ENCODE data around the gene ARHGEF33.
A peak's percentile ranks its signal among the peaks of the same experiment; 100 is the strongest.

Gene ARHGEF33

GRCh38 chr2:39018638-39019037, 129.0 kb downstream of the ARHGEF33 start:
- Histone ChIP-seq H3K36me3 (ENCODE audit: low read depth) (peaks cover 43% of the 10 kb centered on the region), H3K27ac (ENCODE audit: poor library complexity, severe bottlenecking) (no peak overlapping the region), H3K27me3 (ENCODE audit: insufficient read depth, poor library complexity, severe bottlenecking) (no peaks in the 10 kb centered on the region), H3K9me3 (ENCODE audit: severe bottlenecking) (peaks cover 3% of the 10 kb centered on the region), H3K4me1 (ENCODE audit: insufficient read depth, poor library complexity, severe bottlenecking) (no peaks in the 10 kb centered on the region), H3K4me3 (ENCODE audit: severe bottlenecking) (no peak overlapping the region)
- no peak for ATAC-seq (ENCODE audit: low read depth)
- DNase-seq (ENCODE audit: low spot score): no peak
- TF ChIP-seq CTCF (IDR thresholded peaks at IDR 0.05; ENCODE audit: poor library complexity, severe bottlenecking): no peak

GRCh38 chr2:39020383-39020782, 130.7 kb downstream of the ARHGEF33 start:
- Histone ChIP-seq H3K27me3 (ENCODE audit: insufficient read depth, poor library complexity, severe bottlenecking) (no peaks in the 10 kb centered on the region), H3K9me3 (ENCODE audit: severe bottlenecking) (no peaks in the 10 kb centered on the region), H3K4me1 (ENCODE audit: insufficient read depth, poor library complexity, severe bottlenecking) (no peaks in the 10 kb centered on the region), H3K36me3 (ENCODE audit: low read depth) (peaks cover 47% of the 10 kb centered on the region), H3K4me3 (ENCODE audit: severe bottlenecking) (no peak overlapping the region), H3K27ac (ENCODE audit: poor library complexity, severe bottlenecking) (no peak overlapping the region)
- DNase-seq (ENCODE audit: low spot score) (no peak), ATAC-seq (ENCODE audit: low read depth) (no peak)
- TF ChIP-seq CTCF (IDR thresholded peaks at IDR 0.05; ENCODE audit: poor library complexity, severe bottlenecking): no peak

- DNase-seq (ENCODE audit: low spot score) (no peak), ATAC-seq (ENCODE audit: low read depth) (no peak)
- H3K27ac ChIP-seq (ENCODE audit: poor library complexity, severe bottlenecking): no peak overlapping the region
These were observed 133.1 kb downstream of the ARHGEF33 start for GRCh38 chr2:39022642-39023235.

GRCh38 chr2:39023649-39024048, 134.0 kb downstream of the ARHGEF33 start:
- ATAC-seq (ENCODE audit: low read depth) (no peak), DNase-seq (ENCODE audit: low spot score) (no peak)
- TF ChIP-seq CTCF (IDR thresholded peaks at IDR 0.05; ENCODE audit: poor library complexity, severe bottlenecking): no peak
- H3K4me3 ChIP-seq (ENCODE audit: severe bottlenecking): no peak overlapping the region
- H3K36me3 ChIP-seq (ENCODE audit: low read depth): peaks cover 43% of the 10 kb centered on the region
- no peaks in the 10 kb centered on the region for H3K4me1 ChIP-seq (ENCODE audit: insufficient read depth, poor library complexity, severe bottlenecking)
- H3K27me3 ChIP-seq (ENCODE audit: insufficient read depth, poor library complexity, severe bottlenecking): no peaks in the 10 kb centered on the region
- no peaks in the 10 kb centered on the region for H3K9me3 ChIP-seq (ENCODE audit: severe bottlenecking)
- H3K27ac ChIP-seq (ENCODE audit: poor library complexity, severe bottlenecking): no peak overlapping the region

More at GRCh38 chr2:39022642-39023235, 133.1 kb downstream of the ARHGEF33 start:
- Histone ChIP-seq H3K9me3 (ENCODE audit: severe bottlenecking) (no peaks in the 10 kb centered on the region), H3K27me3 (ENCODE audit: insufficient read depth, poor library complexity, severe bottlenecking) (no peaks in the 10 kb centered on the region), H3K36me3 (ENCODE audit: low read depth) (peaks cover 43% of the 10 kb centered on the region), H3K4me3 (ENCODE audit: severe bottlenecking) (no peak overlapping the region), H3K4me1 (ENCODE audit: insufficient read depth, poor library complexity, severe bottlenecking) (no peaks in the 10 kb centered on the region)
- no peak for TF ChIP-seq CTCF (IDR thresholded peaks at IDR 0.05; ENCODE audit: poor library complexity, severe bottlenecking)

GRCh38 chr2:39024833-39025232, 135.2 kb downstream of the ARHGEF33 start:
- Histone ChIP-seq H3K27me3 (ENCODE audit: insufficient read depth, poor library complexity, severe bottlenecking) (no peaks in the 10 kb centered on the region), H3K4me3 (ENCODE audit: severe bottlenecking) (no peak overlapping the region), H3K9me3 (ENCODE audit: severe bottlenecking) (no peaks in the 10 kb centered on the region), H3K36me3 (ENCODE audit: low read depth) (peaks cover 37% of the 10 kb centered on the region), H3K27ac (ENCODE audit: poor library complexity, severe bottlenecking) (no peak overlapping the region), H3K4me1 (ENCODE audit: insufficient read depth, poor library complexity, severe bottlenecking) (no peaks in the 10 kb centered on the region)
- no peak for DNase-seq (ENCODE audit: low spot score)
- TF ChIP-seq CTCF (IDR thresholded peaks at IDR 0.05; ENCODE audit: poor library complexity, severe bottlenecking): no peak
- peak; percentile 79 for ATAC-seq (ENCODE audit: low read depth)
